Panc1 (cell line): ENCODE results near the gene IL18RAP. TPM values are rescaled to one million over a fixed set of nuclear protein-coding genes. Genes with fewer than 3 reads are reported as not detected.

Experiments used
- ATAC-seq: fragments of 200-7000 bp; cut with Tn5 transposase; 2 replicates; pipeline ENCODE4 v1.9.1; 2020; ENCODE audit warnings: mild to moderate bottlenecking, moderate library complexity
- BruUV-seq: library from RNA; stranded (reverse); fragments of 400-500 nt; replicated peaks from 2 replicates; lab custom pipeline; 2021; lab: Mats Ljungman, UMichigan
- CTCF ChIA-PET: fragments of 300-600 bp; sonication (Branson Sonifier 250); formaldehyde crosslinking; loops from one replicate; lab custom pipeline; 2022; ENCODE audit warnings: antibody characterized with exemption; lab: Charles Lee
- POLR2A ChIA-PET: fragments of 300-600 bp; sonication (Branson Sonifier 250); formaldehyde crosslinking; loops from one replicate; lab custom pipeline; 2022; ENCODE audit warnings: antibody characterized with exemption; lab: Charles Lee
- DNase-seq: peaks from one replicate; pipeline ENCODE4 v3.0.0-alpha.2; 2010; ENCODE audit warnings: low read depth, low spot score
- H3K27ac ChIP-seq: 2 replicates; pipeline ENCODE4 v1.5.1; 2011; ENCODE audit warnings: mild to moderate bottlenecking, low read length, inconsistent platforms
- H3K27me3 ChIP-seq: fragments of 200-500 bp; sonication (Bioruptor generic); 2 replicates; pipeline ENCODE4 v1.6.0; 2014; ENCODE audit warnings: low read length, inconsistent platforms; ENCODE audit not compliant: control insufficient read depth, insufficient read depth
- H3K36me3 ChIP-seq: fragments of 200-500 bp; sonication (Bioruptor generic); 2 replicates; pipeline ENCODE4 v1.5.1; 2014; ENCODE audit warnings: inconsistent platforms, mild to moderate bottlenecking, low read length, moderate library complexity; ENCODE audit not compliant: control insufficient read depth, insufficient read depth
- H3K4me1 ChIP-seq: 2 replicates; pipeline ENCODE4 v1.5.1; 2011; ENCODE audit warnings: inconsistent platforms, mild to moderate bottlenecking, low read length, moderate library complexity; ENCODE audit not compliant: control insufficient read depth, insufficient read depth
- H3K4me3 ChIP-seq, 2 experiments: 2 replicates each; pipeline ENCODE4 v1.5.1; 2011 to 2012; ENCODE audit warnings: low read depth in 2 of 2, low read length in 2 of 2, mild to moderate bottlenecking in 2 of 2, inconsistent platforms in 1 of 2, moderate library complexity in 1 of 2
- H3K9me3 ChIP-seq: fragments of 200-500 bp; sonication (Bioruptor generic); 2 replicates; pipeline ENCODE4 v1.5.1; 2014; ENCODE audit warnings: low read depth, mild to moderate bottlenecking, inconsistent platforms, low read length, moderate library complexity; ENCODE audit not compliant: control insufficient read depth, insufficient read depth
- POLR2AphosphoS5 ChIP-seq: IDR thresholded peaks from 2 replicates; pipeline ENCODE4 v1.6.1; 2012; ENCODE audit warnings: mild to moderate bottlenecking, low read depth, low read length, moderate library complexity
- SIN3A ChIP-seq: IDR thresholded peaks from 2 replicates; pipeline ENCODE4 v1.6.1; 2012; ENCODE audit warnings: low read depth, mild to moderate bottlenecking, low read length, moderate library complexity, borderline replicate concordance; ENCODE audit not compliant: insufficient read depth
- TCF7L2 ChIP-seq: IDR thresholded peaks from 2 replicates; pipeline ENCODE4 v1.6.1; 2011; ENCODE audit warnings: mild to moderate bottlenecking, low read depth, low read length, inconsistent platforms
- in situ Hi-C: cut with HindIII; loops from 2 replicates; pipeline ENCODE4 v1.10.0; 2016; ENCODE audit warnings: low sequenced_read_pairs, low pct_unique_long_range_greater_than_20kb
- intact Hi-C: fragments of 100-400 bp; cut with micrococcal nuclease; formaldehyde crosslinking; loops from one replicate; pipeline ENCODE4 v1.10.0; 2022; ENCODE audit not compliant: unreplicated experiment
- total RNA-seq: library from RNA; stranded (reverse); gene quantifications from one replicate; pipeline ENCODE4 v1.2.1, GENCODE V29; 2021; ENCODE audit not compliant: unreplicated experiment
- TF ChIP-seq, protein P1 (sequence below): fragments of 450-650 bp; IDR thresholded peaks from 2 replicates; pipeline ENCODE4 v1.5.1; 2017; ENCODE audit warnings: mild to moderate bottlenecking
- TF ChIP-seq, protein P2 (sequence below), 2 experiments: IDR thresholded peaks; 2 replicates each; pipeline ENCODE4 v1.6.1; 2011 to 2012; ENCODE audit warnings: low read depth in 2 of 2, control low read depth in 1 of 2, low read length in 1 of 2, mild to moderate bottlenecking in 1 of 2, moderate library complexity in 1 of 2; ENCODE audit not compliant: insufficient read depth in 1 of 2

The IL18RAP gene
- total RNA-seq, 1 experiment from 2014 or later, result not detected

- CTCF ChIA-PET, result no interaction called here
Measured at GRCh38 chr2:102432386-102432785, 9.4 kb downstream of the IL18RAP start.

GRCh38 chr2:102433973-102434654, 11.2 kb downstream of the IL18RAP start:
- no peak for ATAC-seq
- CTCF ChIA-PET, result no interaction called here
- POLR2A ChIA-PET, result no interaction called here
- in situ Hi-C loops, result no loop called here
- no peak for DNase-seq
- intact Hi-C loops, result no loop called here
- BruUV-seq, result no TSS peak
- H3K27ac ChIP-seq, result no peak overlapping the region
- H3K9me3 ChIP-seq, result no peaks in the 10 kb centered on the region
- no peaks in the 10 kb centered on the region for H3K4me1 ChIP-seq
- H3K27me3 ChIP-seq, result no peaks in the 10 kb centered on the region; the same call in none of the 2 replicates
- no peak for TF ChIP-seq POLR2AphosphoS5
- H3K36me3 ChIP-seq, result no peaks in the 10 kb centered on the region
- H3K4me3 ChIP-seq, result no peak overlapping the region

More at GRCh38 chr2:102432386-102432785, 9.4 kb downstream of the IL18RAP start:
- H3K9me3 ChIP-seq, result no peaks in the 10 kb centered on the region
- DNase-seq (no peak), ATAC-seq (no peak)
- TF ChIP-seq SIN3A (no peak), POLR2AphosphoS5 (no peak), TCF7L2 (no peak)
- TF ChIP-seq, protein P1, sequence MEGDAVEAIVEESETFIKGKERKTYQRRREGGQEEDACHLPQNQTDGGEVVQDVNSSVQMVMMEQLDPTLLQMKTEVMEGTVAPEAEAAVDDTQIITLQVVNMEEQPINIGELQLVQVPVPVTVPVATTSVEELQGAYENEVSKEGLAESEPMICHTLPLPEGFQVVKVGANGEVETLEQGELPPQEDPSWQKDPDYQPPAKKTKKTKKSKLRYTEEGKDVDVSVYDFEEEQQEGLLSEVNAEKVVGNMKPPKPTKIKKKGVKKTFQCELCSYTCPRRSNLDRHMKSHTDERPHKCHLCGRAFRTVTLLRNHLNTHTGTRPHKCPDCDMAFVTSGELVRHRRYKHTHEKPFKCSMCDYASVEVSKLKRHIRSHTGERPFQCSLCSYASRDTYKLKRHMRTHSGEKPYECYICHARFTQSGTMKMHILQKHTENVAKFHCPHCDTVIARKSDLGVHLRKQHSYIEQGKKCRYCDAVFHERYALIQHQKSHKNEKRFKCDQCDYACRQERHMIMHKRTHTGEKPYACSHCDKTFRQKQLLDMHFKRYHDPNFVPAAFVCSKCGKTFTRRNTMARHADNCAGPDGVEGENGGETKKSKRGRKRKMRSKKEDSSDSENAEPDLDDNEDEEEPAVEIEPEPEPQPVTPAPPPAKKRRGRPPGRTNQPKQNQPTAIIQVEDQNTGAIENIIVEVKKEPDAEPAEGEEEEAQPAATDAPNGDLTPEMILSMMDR, result no peak
- TF ChIP-seq, protein P2, sequence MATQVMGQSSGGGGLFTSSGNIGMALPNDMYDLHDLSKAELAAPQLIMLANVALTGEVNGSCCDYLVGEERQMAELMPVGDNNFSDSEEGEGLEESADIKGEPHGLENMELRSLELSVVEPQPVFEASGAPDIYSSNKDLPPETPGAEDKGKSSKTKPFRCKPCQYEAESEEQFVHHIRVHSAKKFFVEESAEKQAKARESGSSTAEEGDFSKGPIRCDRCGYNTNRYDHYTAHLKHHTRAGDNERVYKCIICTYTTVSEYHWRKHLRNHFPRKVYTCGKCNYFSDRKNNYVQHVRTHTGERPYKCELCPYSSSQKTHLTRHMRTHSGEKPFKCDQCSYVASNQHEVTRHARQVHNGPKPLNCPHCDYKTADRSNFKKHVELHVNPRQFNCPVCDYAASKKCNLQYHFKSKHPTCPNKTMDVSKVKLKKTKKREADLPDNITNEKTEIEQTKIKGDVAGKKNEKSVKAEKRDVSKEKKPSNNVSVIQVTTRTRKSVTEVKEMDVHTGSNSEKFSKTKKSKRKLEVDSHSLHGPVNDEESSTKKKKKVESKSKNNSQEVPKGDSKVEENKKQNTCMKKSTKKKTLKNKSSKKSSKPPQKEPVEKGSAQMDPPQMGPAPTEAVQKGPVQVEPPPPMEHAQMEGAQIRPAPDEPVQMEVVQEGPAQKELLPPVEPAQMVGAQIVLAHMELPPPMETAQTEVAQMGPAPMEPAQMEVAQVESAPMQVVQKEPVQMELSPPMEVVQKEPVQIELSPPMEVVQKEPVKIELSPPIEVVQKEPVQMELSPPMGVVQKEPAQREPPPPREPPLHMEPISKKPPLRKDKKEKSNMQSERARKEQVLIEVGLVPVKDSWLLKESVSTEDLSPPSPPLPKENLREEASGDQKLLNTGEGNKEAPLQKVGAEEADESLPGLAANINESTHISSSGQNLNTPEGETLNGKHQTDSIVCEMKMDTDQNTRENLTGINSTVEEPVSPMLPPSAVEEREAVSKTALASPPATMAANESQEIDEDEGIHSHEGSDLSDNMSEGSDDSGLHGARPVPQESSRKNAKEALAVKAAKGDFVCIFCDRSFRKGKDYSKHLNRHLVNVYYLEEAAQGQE (IDR thresholded peaks at IDR 0.05; ENCODE audit: insufficient read depth in 1 of 2, low read depth in 2 of 2, low read length in 1 of 2), result no peak
- H3K4me3 ChIP-seq, result no peak overlapping the region
- in situ Hi-C loops (no loop called here), intact Hi-C loops (no loop called here)
- H3K36me3 ChIP-seq, result no peaks in the 10 kb centered on the region
- H3K4me1 ChIP-seq, result no peaks in the 10 kb centered on the region
- H3K27me3 ChIP-seq, result no peaks in the 10 kb centered on the region; the same call in 1 of the 2 replicates
- H3K27ac ChIP-seq, result no peak overlapping the region
- POLR2A ChIA-PET, result no interaction called here
- no TSS peak for BruUV-seq

DNA sequence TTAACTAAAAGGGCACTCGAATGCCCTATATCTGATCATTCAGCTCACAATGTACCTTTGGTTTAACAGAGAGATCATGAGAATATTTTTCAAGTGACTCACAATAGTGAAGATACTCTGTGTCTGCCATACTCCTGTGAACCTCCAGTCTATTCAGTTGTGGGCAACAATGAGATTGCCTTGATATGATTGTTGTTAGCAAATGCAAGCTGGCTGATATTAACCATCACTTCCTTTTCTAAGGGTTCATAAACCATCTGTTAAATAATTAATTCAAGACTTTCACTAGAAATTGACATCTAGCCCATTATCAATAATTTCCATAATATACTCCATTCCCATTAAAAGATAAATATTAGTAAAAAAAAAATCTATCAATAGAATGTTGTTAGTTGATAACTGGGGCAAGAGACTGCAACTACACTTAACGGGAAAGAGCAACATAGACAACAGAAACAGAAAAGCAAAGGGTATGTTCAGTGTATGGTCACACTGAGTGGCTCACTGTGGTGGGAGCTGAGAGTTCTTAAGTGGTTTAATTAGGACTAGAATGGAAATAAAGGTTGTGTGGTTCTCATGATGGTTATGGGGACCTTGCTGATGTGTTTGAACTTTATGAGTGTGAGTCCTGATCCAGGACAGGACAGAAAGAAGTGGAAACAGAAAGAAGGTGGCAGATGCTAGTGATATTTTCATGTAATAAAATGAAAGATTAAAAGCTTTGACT, 11.9 kb downstream of the IL18RAP start:
- ATAC-seq (no peak), DNase-seq (no peak)
- no peak overlapping the region for H3K27ac ChIP-seq
- POLR2A ChIA-PET, result no interaction called here
- in situ Hi-C loops, result no loop called here
- H3K27me3 ChIP-seq, result no peaks in the 10 kb centered on the region; the same call in none of the 2 replicates
- intact Hi-C loops, result no loop called here
- no peaks in the 10 kb centered on the region for H3K4me1 ChIP-seq
- no TSS peak for BruUV-seq
- CTCF ChIA-PET, result no interaction called here
- H3K36me3 ChIP-seq, result no peaks in the 10 kb centered on the region
- TF ChIP-seq, protein P2 (IDR thresholded peaks at IDR 0.05; ENCODE audit: insufficient read depth in 1 of 2, low read depth in 2 of 2, low read length in 1 of 2), result no peak
- TF ChIP-seq POLR2AphosphoS5 (no peak), SIN3A (no peak), TCF7L2 (no peak)
- TF ChIP-seq, protein P1, result no peak
- no peak overlapping the region for H3K4me3 ChIP-seq
- no peaks in the 10 kb centered on the region for H3K9me3 ChIP-seq
